ENCODE data around the gene LSM5.

Gene LSM5

DNA sequence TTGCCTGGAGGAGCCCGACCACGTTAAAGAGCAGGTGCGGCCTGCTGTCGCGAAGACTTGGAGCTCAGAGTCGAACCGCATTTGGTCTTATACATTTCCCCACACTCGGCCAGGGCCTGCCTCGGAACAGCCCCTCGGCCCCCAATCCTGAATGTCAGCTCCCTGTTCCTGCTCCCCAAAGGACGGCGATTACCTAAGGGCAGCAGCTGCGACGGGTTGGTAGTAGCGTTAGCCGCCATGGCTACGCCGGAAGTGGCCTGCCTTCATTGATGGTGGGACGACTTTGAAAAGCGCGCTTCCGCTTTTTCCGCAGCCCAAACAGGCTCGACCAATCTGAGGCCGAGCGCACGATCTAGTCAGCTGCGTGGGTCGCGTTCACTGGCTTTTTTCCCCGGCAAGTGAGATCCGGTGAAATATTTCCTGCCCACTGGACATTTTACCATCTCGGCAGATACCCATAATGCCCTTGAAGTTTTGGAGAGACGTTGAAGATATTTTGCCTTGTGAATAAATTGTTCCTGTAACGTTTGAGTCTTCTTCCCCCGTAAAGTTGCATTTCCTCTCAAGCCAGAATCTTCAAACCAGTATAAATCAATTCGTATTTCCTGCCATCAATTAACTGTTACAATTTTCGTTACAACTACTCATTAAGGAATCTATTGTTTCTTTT, at the start of gene LSM5:
TSS of gene LSM5 (minus strand) at position 254 of the 670 bp plus-strand sequence. CDS start at position 239, 15 bp downstream.
- peaks cover 28% of the 10 kb centered on the region for H3K36me3 ChIP-seq (ENCODE audit: insufficient read depth, low read length)
- TF ChIP-seq EZH2 (IDR thresholded peaks at IDR 0.05; ENCODE audit: borderline replicate concordance, low read depth, low read length, severe bottlenecking) = no peak
- TF ChIP-seq, protein P1, sequence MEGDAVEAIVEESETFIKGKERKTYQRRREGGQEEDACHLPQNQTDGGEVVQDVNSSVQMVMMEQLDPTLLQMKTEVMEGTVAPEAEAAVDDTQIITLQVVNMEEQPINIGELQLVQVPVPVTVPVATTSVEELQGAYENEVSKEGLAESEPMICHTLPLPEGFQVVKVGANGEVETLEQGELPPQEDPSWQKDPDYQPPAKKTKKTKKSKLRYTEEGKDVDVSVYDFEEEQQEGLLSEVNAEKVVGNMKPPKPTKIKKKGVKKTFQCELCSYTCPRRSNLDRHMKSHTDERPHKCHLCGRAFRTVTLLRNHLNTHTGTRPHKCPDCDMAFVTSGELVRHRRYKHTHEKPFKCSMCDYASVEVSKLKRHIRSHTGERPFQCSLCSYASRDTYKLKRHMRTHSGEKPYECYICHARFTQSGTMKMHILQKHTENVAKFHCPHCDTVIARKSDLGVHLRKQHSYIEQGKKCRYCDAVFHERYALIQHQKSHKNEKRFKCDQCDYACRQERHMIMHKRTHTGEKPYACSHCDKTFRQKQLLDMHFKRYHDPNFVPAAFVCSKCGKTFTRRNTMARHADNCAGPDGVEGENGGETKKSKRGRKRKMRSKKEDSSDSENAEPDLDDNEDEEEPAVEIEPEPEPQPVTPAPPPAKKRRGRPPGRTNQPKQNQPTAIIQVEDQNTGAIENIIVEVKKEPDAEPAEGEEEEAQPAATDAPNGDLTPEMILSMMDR (IDR thresholded peaks at IDR 0.05; ENCODE audit: borderline replicate concordance, extremely low read depth, low read length, poor library complexity, severe bottlenecking) = no peak
- peak within 1 kb of the TSS; percentile 92 for H2AFZ ChIP-seq (ENCODE audit: low read depth, low read length)
- peaks cover 34% of the 10 kb centered on the region for H3K4me1 ChIP-seq (ENCODE audit: insufficient read depth, low read length)
- H3K4me2 ChIP-seq (ENCODE audit: insufficient read depth, low read length) = peak within 1 kb of the TSS; percentile 66
- no peaks in the 10 kb centered on the region for H4K20me1 ChIP-seq (ENCODE audit: insufficient read depth, low read length)
- DNase-seq = peak; percentile 92
- no peaks in the 10 kb centered on the region for H3K27me3 ChIP-seq (ENCODE audit: insufficient read depth, low read length, poor library complexity)
- peak within 1 kb of the TSS; percentile 94 for H3K27ac ChIP-seq (ENCODE audit: low read length)
- peaks cover 25% of the 10 kb centered on the region for H3K79me2 ChIP-seq (ENCODE audit: insufficient read depth, low read length)
- H3K4me3 ChIP-seq (ENCODE audit: low read depth in 1 of 2, low read length in 2 of 2) = peak within 1 kb of the TSS; percentile 66 to 84
- peak within 1 kb of the TSS; percentile 77 for H3K9ac ChIP-seq (ENCODE audit: low read depth, low read length)
- no peaks in the 10 kb centered on the region for H3K9me3 ChIP-seq (ENCODE audit: insufficient read depth, low read length, severe bottlenecking)
- ATAC-seq (ENCODE audit: insufficient read depth, low read depth) = peak; percentile 83

DNA sequence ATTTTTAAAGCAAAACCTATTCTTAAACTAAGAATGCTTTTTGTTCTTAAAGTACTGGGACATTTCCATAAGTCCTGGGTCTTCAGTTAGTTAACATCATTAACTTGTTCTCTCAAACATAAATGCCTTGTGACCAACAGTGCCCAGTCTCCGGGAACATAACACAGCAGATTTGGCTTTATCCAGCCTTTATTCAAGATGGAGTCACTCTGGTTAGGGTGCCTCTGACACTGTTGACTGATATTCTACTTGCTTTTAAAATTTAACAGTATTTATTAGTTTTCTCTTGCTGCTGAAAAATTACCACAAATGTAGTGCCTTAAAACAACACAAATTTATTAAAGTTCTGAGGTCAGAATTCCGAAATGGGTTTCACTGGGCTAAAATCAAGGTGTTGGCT, 49.2 kb upstream of the LSM5 start:
- Histone ChIP-seq H3K4me3 (ENCODE audit: low read depth in 1 of 2, low read length in 2 of 2) (no peak overlapping the region), H3K27ac (ENCODE audit: low read length) (no peak overlapping the region), H3K4me1 (ENCODE audit: insufficient read depth, low read length) (no peaks in the 10 kb centered on the region), H3K27me3 (ENCODE audit: insufficient read depth, low read length, poor library complexity) (no peaks in the 10 kb centered on the region), H3K4me2 (ENCODE audit: insufficient read depth, low read length) (no peak overlapping the region), H3K9me3 (ENCODE audit: insufficient read depth, low read length, severe bottlenecking) (no peaks in the 10 kb centered on the region), H3K79me2 (ENCODE audit: insufficient read depth, low read length) (peaks cover 50% of the 10 kb centered on the region), H2AFZ (ENCODE audit: low read depth, low read length) (no peak overlapping the region), H3K9ac (ENCODE audit: low read depth, low read length) (no peak overlapping the region), H3K36me3 (ENCODE audit: insufficient read depth, low read length) (peaks cover 5% of the 10 kb centered on the region; the same call in 1 of the 2 replicates), H4K20me1 (ENCODE audit: insufficient read depth, low read length) (no peaks in the 10 kb centered on the region; the same call in 1 of the 2 replicates)
- TF ChIP-seq, protein P1 (IDR thresholded peaks at IDR 0.05; ENCODE audit: borderline replicate concordance, extremely low read depth, low read length, poor library complexity, severe bottlenecking) = no peak
- no peak for TF ChIP-seq EZH2 (IDR thresholded peaks at IDR 0.05; ENCODE audit: borderline replicate concordance, low read depth, low read length, severe bottlenecking)
- DNase-seq (no peak), ATAC-seq (ENCODE audit: insufficient read depth, low read depth) (no peak)

DNA sequence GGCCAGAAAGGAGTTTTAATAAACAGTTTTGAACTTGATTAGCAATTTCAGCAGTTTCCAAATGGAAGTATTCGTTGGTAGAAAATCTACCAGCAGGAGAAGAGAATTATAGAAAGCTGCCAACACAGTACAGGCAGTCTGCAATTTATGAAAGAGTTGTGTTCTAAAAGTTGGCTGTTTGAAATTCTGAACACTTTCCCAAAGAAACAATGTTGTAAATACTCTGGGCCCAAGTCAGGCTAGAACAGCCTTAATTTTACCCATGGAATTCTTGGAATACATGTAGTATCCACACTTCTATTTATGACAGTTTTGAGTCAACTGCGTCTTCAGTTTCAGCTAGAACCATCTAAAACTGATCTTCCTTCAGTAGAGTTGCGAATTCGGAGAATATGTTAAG, 47.6 kb upstream of the LSM5 start:
- no peak for TF ChIP-seq EZH2 (IDR thresholded peaks at IDR 0.05; ENCODE audit: borderline replicate concordance, low read depth, low read length, severe bottlenecking)
- TF ChIP-seq, protein P1 (IDR thresholded peaks at IDR 0.05; ENCODE audit: borderline replicate concordance, extremely low read depth, low read length, poor library complexity, severe bottlenecking) = no peak
- DNase-seq (no peak), ATAC-seq (ENCODE audit: insufficient read depth, low read depth) (no peak)
- Histone ChIP-seq H3K9ac (ENCODE audit: low read depth, low read length) (no peak overlapping the region), H3K9me3 (ENCODE audit: insufficient read depth, low read length, severe bottlenecking) (no peaks in the 10 kb centered on the region), H3K79me2 (ENCODE audit: insufficient read depth, low read length) (peaks cover 50% of the 10 kb centered on the region), H3K27ac (ENCODE audit: low read length) (no peak overlapping the region), H2AFZ (ENCODE audit: low read depth, low read length) (no peak overlapping the region), H3K4me3 (ENCODE audit: low read depth in 1 of 2, low read length in 2 of 2) (no peak overlapping the region), H4K20me1 (ENCODE audit: insufficient read depth, low read length) (no peaks in the 10 kb centered on the region; the same call in 1 of the 2 replicates), H3K4me2 (ENCODE audit: insufficient read depth, low read length) (no peak overlapping the region), H3K4me1 (ENCODE audit: insufficient read depth, low read length) (no peaks in the 10 kb centered on the region), H3K36me3 (ENCODE audit: insufficient read depth, low read length) (no peaks in the 10 kb centered on the region; the same call in 1 of the 2 replicates), H3K27me3 (ENCODE audit: insufficient read depth, low read length, poor library complexity) (no peaks in the 10 kb centered on the region)
